Astrocyte (in vitro differentiated cells and primary cell): Measurements from ENCODE around the gene TADA2A. TPM values are rescaled to one million over a fixed set of nuclear protein-coding genes. Genes with fewer than 3 reads are reported as not detected.

ENCODE experiments used
- DNase-seq: peaks from one replicate; pipeline ENCODE4 v3.0.0-alpha.2; 2010; ENCODE audit warnings: low read depth
- FAIRE-seq: peaks from 2 replicates; lab custom pipeline; 2011; peaks lifted over from hg19 to GRCh38; lab: Jason Lieb, UNC
- H2AFZ ChIP-seq: 2 replicates; pipeline ENCODE4 v1.6.0; 2012; ENCODE audit warnings: low read depth, low read length, inconsistent platforms
- H3K27ac ChIP-seq: 2 replicates; pipeline ENCODE4 v1.5.1; 2011; ENCODE audit warnings: low read depth, low read length, inconsistent platforms
- H3K27me3 ChIP-seq: 2 replicates; pipeline ENCODE4 v1.6.0; 2011; ENCODE audit warnings: low read length, inconsistent platforms; ENCODE audit not compliant: insufficient read depth
- H3K36me3 ChIP-seq: 2 replicates; pipeline ENCODE4 v1.5.1; 2011; ENCODE audit warnings: low read length, inconsistent platforms; ENCODE audit not compliant: insufficient read depth
- H3K4me1 ChIP-seq: 2 replicates; pipeline ENCODE4 v1.5.1; 2011; ENCODE audit warnings: low read length, inconsistent platforms; ENCODE audit not compliant: insufficient read depth
- H3K4me2 ChIP-seq: 2 replicates; pipeline ENCODE4 v1.6.0; 2012; ENCODE audit warnings: low read length, inconsistent platforms
- H3K4me3 ChIP-seq: 2 replicates; pipeline ENCODE4 v1.5.1; 2011; ENCODE audit warnings: low read depth, mild to moderate bottlenecking, low read length, inconsistent platforms; ENCODE audit not compliant: insufficient read depth
- H3K79me2 ChIP-seq: 2 replicates; pipeline ENCODE4 v1.6.0; 2012; ENCODE audit warnings: mild to moderate bottlenecking, low read length, inconsistent platforms; ENCODE audit not compliant: insufficient read depth
- H3K9ac ChIP-seq: 2 replicates; pipeline ENCODE4 v1.6.0; 2012; ENCODE audit warnings: mild to moderate bottlenecking, low read length, inconsistent platforms
- H3K9me3 ChIP-seq: 2 replicates; pipeline ENCODE4 v1.5.1; 2012; ENCODE audit warnings: low read depth, mild to moderate bottlenecking, low read length, inconsistent platforms; ENCODE audit not compliant: insufficient read depth
- H4K20me1 ChIP-seq: 2 replicates; pipeline ENCODE4 v1.6.0; 2012; ENCODE audit warnings: low read length, inconsistent platforms; ENCODE audit not compliant: insufficient read depth
- H3K27ac Mint-ChIP-seq: one replicate; pipeline ENCODE4 v1.8.0; 2021; ENCODE audit warnings: mild to moderate bottlenecking, mixed read lengths; ENCODE audit not compliant: unreplicated experiment
- H3K27me3 Mint-ChIP-seq: one replicate; pipeline ENCODE4 v1.8.0; 2021; ENCODE audit warnings: low read depth, mixed read lengths; ENCODE audit not compliant: unreplicated experiment
- H3K36me3 Mint-ChIP-seq: one replicate; pipeline ENCODE4 v1.8.0; 2021; ENCODE audit warnings: low read depth, mixed read lengths; ENCODE audit not compliant: unreplicated experiment
- H3K4me1 Mint-ChIP-seq: one replicate; pipeline ENCODE4 v1.8.0; 2021; ENCODE audit warnings: low read depth, mixed read lengths; ENCODE audit not compliant: unreplicated experiment
- H3K4me3 Mint-ChIP-seq: one replicate; pipeline ENCODE4 v1.8.0; 2021; ENCODE audit warnings: mild to moderate bottlenecking, moderate library complexity, mixed read lengths; ENCODE audit not compliant: unreplicated experiment
- H3K9me3 Mint-ChIP-seq: one replicate; pipeline ENCODE4 v1.8.0; 2021; ENCODE audit warnings: mild to moderate bottlenecking, mixed read lengths; ENCODE audit not compliant: unreplicated experiment
- EZH2 ChIP-seq: IDR thresholded peaks from 2 replicates; pipeline ENCODE4 v1.6.1; 2012; ENCODE audit warnings: mild to moderate bottlenecking, low read length, inconsistent platforms; ENCODE audit not compliant: insufficient read depth
- total RNA-seq: library from RNA; stranded (reverse); gene quantifications from 2 replicates; pipeline ENCODE4 v1.2.1, GENCODE V29; 2021
- TF ChIP-seq, protein P1 (sequence below): IDR thresholded peaks from 2 replicates; pipeline ENCODE4 v1.5.1; 2011; ENCODE audit warnings: low read depth, mild to moderate bottlenecking, inconsistent platforms, low read length, moderate library complexity; ENCODE audit not compliant: insufficient read depth

Gene TADA2A
- total RNA-seq, 1 donor from 2014 or later = 14.0 TPM

DNA sequence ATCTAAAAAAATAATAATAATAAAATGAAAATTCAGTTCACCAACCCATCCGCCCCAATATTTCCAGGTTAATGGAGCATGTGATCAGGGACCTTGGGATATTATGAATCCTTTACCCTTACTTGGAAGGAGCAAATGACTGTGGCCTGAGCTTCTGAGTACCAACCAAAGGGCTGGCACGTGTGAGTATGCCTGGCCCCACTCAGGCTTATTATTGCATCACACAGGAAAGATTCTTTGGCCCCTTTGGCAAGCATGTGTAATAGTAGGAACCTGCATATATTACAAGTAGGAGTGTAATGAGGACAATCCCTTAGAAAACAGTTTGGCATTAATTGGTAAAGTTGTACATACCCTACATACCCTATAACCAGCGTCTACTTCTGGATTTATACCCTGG, 38.1 kb upstream of the TADA2A start:
- H3K9me3 Mint-ChIP-seq = no peaks in the 10 kb centered on the region
- no peak for FAIRE-seq
- no peak overlapping the region for H2AFZ ChIP-seq

DNA sequence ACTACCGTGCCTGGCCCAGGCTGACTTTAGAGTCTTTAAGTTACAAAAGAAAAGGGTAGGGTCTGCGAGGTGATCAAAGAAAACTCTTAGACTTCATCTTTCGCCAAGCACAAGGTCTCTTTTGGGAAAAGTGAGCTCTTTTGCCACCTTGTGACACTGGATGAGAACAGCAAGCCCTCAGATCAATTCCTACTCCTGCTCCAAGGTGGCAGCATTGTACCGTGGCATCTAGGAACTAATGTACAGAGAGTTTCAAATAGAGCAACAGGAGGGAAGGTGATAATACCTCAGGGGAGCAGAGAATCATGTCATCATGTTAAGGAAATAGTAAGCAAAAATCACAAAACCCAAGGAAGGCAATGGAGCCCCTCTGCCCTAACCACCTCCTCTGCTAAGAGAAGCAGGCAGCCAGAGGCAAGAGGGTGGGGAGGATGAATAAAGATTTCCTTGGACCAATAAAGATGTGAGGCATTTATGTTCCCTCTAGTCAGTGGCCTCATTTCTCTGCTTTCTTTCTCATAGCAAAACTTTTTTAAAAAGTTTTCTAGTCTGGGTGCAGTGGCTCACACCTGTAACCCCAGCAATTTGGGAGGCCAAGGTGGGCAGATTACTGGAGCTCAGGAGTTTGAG, 33.0 kb upstream of the TADA2A start:
- Histone ChIP-seq H2AFZ (peak overlapping the region; percentile 50), H3K4me3 (no peak overlapping the region), H3K9me3 (no peaks in the 10 kb centered on the region), H4K20me1 (no peaks in the 10 kb centered on the region), H3K36me3 (no peaks in the 10 kb centered on the region), H3K4me1 (no peaks in the 10 kb centered on the region), H3K79me2 (no peaks in the 10 kb centered on the region), H3K9ac (peak overlapping the region; percentile 38), H3K4me2 (peak overlapping the region; percentile 35), H3K27ac (no peak overlapping the region), H3K27me3 (no peaks in the 10 kb centered on the region)
- Mint-ChIP-seq H3K4me3 (no peak overlapping the region), H3K27ac (no peak overlapping the region), H3K4me1 (no peaks in the 10 kb centered on the region), H3K27me3 (no peaks in the 10 kb centered on the region), H3K36me3 (no peaks in the 10 kb centered on the region), H3K9me3 (no peaks in the 10 kb centered on the region)
- peak; percentile 56 for DNase-seq
- FAIRE-seq = no peak
- TF ChIP-seq, protein P1, sequence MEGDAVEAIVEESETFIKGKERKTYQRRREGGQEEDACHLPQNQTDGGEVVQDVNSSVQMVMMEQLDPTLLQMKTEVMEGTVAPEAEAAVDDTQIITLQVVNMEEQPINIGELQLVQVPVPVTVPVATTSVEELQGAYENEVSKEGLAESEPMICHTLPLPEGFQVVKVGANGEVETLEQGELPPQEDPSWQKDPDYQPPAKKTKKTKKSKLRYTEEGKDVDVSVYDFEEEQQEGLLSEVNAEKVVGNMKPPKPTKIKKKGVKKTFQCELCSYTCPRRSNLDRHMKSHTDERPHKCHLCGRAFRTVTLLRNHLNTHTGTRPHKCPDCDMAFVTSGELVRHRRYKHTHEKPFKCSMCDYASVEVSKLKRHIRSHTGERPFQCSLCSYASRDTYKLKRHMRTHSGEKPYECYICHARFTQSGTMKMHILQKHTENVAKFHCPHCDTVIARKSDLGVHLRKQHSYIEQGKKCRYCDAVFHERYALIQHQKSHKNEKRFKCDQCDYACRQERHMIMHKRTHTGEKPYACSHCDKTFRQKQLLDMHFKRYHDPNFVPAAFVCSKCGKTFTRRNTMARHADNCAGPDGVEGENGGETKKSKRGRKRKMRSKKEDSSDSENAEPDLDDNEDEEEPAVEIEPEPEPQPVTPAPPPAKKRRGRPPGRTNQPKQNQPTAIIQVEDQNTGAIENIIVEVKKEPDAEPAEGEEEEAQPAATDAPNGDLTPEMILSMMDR = peak; percentile 100
- no peak for TF ChIP-seq EZH2

More for the DNA sequence above, 38.1 kb upstream of the TADA2A start:
- Histone ChIP-seq H3K4me1 (no peaks in the 10 kb centered on the region), H3K9ac (no peak overlapping the region), H3K36me3 (no peaks in the 10 kb centered on the region), H3K4me3 (no peak overlapping the region), H3K27me3 (no peaks in the 10 kb centered on the region), H3K4me2 (no peak overlapping the region), H4K20me1 (no peaks in the 10 kb centered on the region), H3K27ac (no peak overlapping the region), H3K79me2 (no peaks in the 10 kb centered on the region), H3K9me3 (no peaks in the 10 kb centered on the region)
- H3K4me1 Mint-ChIP-seq = no peaks in the 10 kb centered on the region
- no peak for DNase-seq
- no peaks in the 10 kb centered on the region for H3K27me3 Mint-ChIP-seq
- no peaks in the 10 kb centered on the region for H3K36me3 Mint-ChIP-seq
- TF ChIP-seq EZH2 = no peak
- TF ChIP-seq, protein P1 = no peak
- no peak overlapping the region for H3K4me3 Mint-ChIP-seq
- H3K27ac Mint-ChIP-seq = no peak overlapping the region

- H3K27ac ChIP-seq = no peak within 1 kb of the TSS
- H3K4me2 ChIP-seq = no peak within 1 kb of the TSS
- H3K27me3 Mint-ChIP-seq = no peaks in the 10 kb centered on the region
- peaks cover 2% of the 10 kb centered on the region for H3K36me3 Mint-ChIP-seq
- H3K4me3 Mint-ChIP-seq = no peak within 1 kb of the TSS
- DNase-seq (no peak), FAIRE-seq (no peak)
- no peaks in the 10 kb centered on the region for H3K79me2 ChIP-seq
- H3K9me3 ChIP-seq = no peaks in the 10 kb centered on the region
- H3K9me3 Mint-ChIP-seq = no peaks in the 10 kb centered on the region
- no peaks in the 10 kb centered on the region for H3K4me1 ChIP-seq
- no peak within 1 kb of the TSS for H3K9ac ChIP-seq
- H3K27me3 ChIP-seq = no peaks in the 10 kb centered on the region
- no peaks in the 10 kb centered on the region for H3K4me1 Mint-ChIP-seq
- H3K36me3 ChIP-seq = no peaks in the 10 kb centered on the region
- no peaks in the 10 kb centered on the region for H4K20me1 ChIP-seq
- TF ChIP-seq, protein P1 = no peak
- no peak for TF ChIP-seq EZH2
- H3K4me3 ChIP-seq = no peak within 1 kb of the TSS
- H2AFZ ChIP-seq = no peak within 1 kb of the TSS
- H3K27ac Mint-ChIP-seq = no peak within 1 kb of the TSS
Measured at GRCh38 chr17:37375706-37376105, 31.0 kb upstream of the TADA2A start, which contains the start of gene C17orf78. TSS of gene C17orf78 (plus strand) at chr17:37375985. CDS start at chr17:37376093, 108 bp downstream.
